Epidermal melanocyte (primary cell): ENCODE results near the gene CLTCL1.

Source experiments
- DNase-seq: peaks from one replicate; pipeline ENCODE4 v3.0.0; 2011; ENCODE audit warnings: low spot score; ENCODE audit not compliant: insufficient read length

CLTCL1 gene

GRCh38 chr22:19132693-19133400, 158.7 kb downstream of the CLTCL1 start:
- no peak for DNase-seq

DNA sequence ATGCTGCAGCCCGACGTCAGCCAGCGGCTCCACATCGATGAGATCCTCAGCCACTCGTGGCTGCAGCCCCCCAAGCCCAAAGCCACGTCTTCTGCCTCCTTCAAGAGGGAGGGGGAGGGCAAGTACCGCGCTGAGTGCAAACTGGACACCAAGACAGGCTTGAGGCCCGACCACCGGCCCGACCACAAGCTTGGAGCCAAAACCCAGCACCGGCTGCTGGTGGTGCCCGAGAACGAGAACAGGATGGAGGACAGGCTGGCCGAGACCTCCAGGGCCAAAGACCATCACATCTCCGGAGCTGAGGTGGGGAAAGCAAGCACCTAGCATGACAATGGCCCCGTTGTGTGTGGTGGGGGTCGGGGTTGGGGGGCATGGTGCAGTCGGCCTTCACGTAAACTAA, 159.4 kb downstream of the CLTCL1 start:
- no peak for DNase-seq

DNA sequence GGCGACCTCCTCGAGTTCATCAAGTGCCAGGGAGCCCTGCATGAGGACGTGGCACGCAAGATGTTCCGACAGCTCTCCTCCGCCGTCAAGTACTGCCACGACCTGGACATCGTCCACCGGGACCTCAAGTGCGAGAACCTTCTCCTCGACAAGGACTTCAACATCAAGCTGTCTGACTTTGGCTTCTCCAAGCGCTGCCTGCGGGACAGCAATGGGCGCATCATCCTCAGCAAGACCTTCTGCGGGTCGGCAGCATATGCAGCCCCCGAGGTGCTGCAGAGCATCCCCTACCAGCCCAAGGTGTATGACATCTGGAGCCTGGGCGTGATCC, 159.9 kb downstream of the CLTCL1 start:
- no peak for DNase-seq

GRCh38 chr22:19130959-19131684, 160.4 kb downstream of the CLTCL1 start, which contains the start of gene TSSK2:
Gene TSSK2, plus strand, starts transcription at chr22:19131308. Its CDS starts 92 bp downstream, at chr22:19131400.
- DNase-seq, result no peak

- no peak for DNase-seq
Observed at GRCh38 chr22:19129871-19130270, 161.6 kb downstream of the CLTCL1 start.
